Loucy (cell line): ENCODE data around the gene SLC4A11.

ENCODE experiments used
- EZH2phosphoT487 ChIP-seq: fragments of 200-600 bp; IDR thresholded peaks from 2 replicates; pipeline ENCODE4 v1.6.1; 2018; ENCODE audit warnings: antibody characterized with exemption, mild to moderate bottlenecking, moderate library complexity, borderline replicate concordance
- TF ChIP-seq, protein P1 (sequence below): fragments of 200-600 bp; sonication (generic); conservative IDR thresholded peaks from 2 replicates; pipeline ENCODE4 v1.5.1; 2014; ENCODE audit warnings: mild to moderate bottlenecking, antibody characterized with exemption, low read length

- no peak for TF ChIP-seq EZH2phosphoT487
- TF ChIP-seq, protein P1, sequence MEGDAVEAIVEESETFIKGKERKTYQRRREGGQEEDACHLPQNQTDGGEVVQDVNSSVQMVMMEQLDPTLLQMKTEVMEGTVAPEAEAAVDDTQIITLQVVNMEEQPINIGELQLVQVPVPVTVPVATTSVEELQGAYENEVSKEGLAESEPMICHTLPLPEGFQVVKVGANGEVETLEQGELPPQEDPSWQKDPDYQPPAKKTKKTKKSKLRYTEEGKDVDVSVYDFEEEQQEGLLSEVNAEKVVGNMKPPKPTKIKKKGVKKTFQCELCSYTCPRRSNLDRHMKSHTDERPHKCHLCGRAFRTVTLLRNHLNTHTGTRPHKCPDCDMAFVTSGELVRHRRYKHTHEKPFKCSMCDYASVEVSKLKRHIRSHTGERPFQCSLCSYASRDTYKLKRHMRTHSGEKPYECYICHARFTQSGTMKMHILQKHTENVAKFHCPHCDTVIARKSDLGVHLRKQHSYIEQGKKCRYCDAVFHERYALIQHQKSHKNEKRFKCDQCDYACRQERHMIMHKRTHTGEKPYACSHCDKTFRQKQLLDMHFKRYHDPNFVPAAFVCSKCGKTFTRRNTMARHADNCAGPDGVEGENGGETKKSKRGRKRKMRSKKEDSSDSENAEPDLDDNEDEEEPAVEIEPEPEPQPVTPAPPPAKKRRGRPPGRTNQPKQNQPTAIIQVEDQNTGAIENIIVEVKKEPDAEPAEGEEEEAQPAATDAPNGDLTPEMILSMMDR = no peak
These were observed 29.1 kb downstream of the SLC4A11 start for GRCh38 chr20:3209946-3210317.
